NCI-H526 (cell line): ENCODE measurements around the gene LDLRAD4.

Experiments
- DNase-seq, 2 experiments: peaks; one replicate each; lab custom pipeline; 2025; lab: John Stamatoyannopoulos, UW

Gene LDLRAD4

GRCh38 chr18:13430663-13431062 is 212.1 kb downstream of the LDLRAD4 start:
- no peak for DNase-seq

DNA sequence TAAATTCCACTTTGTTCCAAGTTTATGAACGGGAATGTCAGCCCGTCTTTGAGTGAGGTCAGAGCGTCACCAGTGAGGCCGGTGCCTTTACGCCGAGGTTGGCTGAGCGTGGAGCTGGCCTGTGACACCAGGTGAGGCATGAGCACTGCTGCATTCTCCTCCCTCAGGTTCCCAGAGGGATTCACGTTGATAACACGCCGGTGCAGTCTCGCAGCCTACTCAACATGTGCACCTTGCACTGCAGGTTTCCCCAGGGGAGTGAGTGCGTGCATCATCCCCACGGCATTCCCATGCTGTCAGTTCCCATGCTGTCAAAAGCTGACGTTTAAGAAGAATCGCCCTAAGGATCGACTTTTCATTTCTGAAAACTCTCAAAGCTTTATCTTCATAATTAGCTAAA is 213.3 kb downstream of the LDLRAD4 start:
- DNase-seq: no peak

- DNase-seq: no peak
Observed at GRCh38 chr18:13433125-13433524, 214.6 kb downstream of the LDLRAD4 start.

GRCh38 chr18:13433685-13434084 is 215.1 kb downstream of the LDLRAD4 start:
- no peak for DNase-seq

- no peak for DNase-seq
Observed at GRCh38 chr18:13434854-13435253, 216.3 kb downstream of the LDLRAD4 start.

- no peak for DNase-seq
Observed at GRCh38 chr18:13435586-13436333, 217.2 kb downstream of the LDLRAD4 start.

DNA sequence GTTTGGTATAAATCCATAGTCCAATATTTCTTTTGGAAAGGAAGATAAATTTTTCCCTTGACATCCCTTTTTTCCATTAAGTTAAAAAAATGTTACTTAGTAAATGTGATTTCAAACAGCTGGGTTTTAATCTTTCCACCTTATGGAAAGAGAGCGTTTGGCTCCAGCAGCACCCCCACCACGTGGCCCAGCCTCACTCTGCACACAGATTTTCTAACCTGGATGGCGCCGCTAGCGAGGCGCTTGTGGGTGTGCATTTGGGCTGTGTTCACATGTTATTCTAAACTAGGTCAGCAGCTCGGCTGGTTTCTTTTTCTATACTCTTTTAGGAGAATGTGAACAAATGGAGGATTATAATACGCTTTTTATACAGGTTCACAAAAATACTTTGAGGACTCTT is 218.0 kb downstream of the LDLRAD4 start:
- no peak for DNase-seq

DNA sequence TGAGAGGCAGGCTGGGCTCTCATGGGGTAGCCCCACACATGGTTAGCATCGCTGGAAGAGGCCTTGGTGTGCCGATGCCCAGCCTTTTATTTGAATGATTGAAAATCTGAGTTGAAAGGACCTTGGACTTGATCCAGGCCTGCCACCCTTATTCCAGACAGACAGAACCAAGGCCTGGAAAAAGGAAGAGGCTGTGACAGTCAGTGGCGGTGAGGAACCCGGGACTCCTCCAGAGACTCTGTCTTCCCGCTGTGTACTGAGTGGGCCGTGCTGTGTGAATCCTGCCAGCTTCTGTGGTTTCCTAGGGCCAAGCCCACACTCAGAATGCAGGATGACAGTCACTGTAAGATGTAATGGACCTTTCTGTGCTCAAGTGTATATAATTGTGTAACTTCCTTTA is 218.5 kb downstream of the LDLRAD4 start:
- no peak for DNase-seq

GRCh38 chr18:13437796-13438506 is 219.4 kb downstream of the LDLRAD4 start:
- DNase-seq: peak; percentile 87

DNA sequence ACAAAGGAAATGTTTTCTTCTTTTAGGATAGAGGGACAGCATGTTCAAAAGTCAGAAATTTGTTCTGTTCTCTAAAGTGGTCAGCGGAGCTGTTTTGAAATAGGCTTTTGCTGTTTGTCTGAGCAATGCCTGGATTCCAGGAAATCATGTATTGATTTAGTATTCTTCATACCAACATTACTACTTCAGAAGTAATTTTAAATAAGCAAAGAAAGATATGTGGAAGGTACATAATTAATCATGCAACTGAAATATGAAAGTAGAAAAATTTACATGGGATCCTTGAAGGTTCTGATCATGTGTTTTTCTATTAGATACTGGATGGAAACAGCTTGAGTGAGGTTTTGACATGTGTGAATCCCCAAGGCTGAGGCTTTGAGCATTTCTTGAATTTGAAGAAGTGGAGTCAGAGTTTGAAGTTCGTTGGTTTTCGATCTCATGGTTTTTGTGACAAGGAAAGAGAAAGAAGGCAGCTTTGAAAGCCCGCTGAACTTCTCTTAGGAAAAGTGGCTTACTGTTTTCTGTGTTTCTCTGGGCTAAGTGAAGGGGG is 220.0 kb downstream of the LDLRAD4 start:
- DNase-seq: peak in 1 of 2 experiments; percentile 36

- DNase-seq: peak in 1 of 2 experiments; percentile 23
Observed at GRCh38 chr18:13439461-13439860, 220.9 kb downstream of the LDLRAD4 start.

DNA sequence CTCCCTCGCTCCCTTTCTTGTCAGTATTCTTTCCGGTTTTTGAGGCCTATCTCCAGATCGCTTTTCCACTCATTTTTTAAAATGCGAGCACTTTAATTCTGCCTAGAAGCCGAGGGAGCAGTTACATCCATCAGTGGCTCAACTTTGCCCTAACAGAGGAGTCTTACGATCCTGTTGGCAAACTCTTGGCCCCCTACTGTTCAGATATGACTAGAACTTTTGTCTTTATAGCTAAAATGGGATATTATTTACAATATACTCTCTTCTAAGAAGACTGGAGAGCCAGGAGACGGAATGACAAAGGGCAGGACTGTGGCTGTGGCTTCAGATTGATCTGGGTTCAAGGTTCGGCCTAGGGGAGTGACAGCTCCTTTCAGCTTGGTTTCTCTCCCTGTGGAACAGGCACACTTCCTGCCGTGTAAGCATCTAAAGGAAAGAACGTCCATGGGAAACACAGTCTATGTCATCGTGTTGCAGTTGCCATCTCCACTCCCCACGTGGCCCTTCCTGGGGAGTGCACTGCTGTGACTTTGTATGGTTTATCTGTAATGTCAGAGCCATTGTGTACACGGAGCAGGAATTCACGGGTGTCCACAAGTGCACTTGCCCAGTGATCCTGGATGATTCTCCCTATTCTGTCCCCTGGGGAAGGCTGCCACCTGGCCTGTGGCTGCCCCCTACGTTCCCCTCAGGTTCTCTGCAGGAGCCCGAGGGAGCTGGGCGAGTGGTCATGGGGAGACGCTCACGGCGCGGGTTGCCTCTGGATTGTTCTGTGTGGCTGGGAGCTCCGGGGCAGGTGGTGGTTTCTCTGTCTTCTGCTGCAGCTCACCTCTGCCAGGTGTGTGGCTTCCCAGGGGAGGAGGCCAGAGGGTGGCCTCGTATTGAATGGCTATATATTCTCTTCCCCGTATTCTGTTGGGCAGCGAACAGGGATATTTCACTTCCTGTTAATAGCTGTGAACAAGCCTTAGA is 222.0 kb downstream of the LDLRAD4 start:
- DNase-seq: peak in 1 of 2 experiments; percentile 51

GRCh38 chr18:13441736-13442135 is 223.2 kb downstream of the LDLRAD4 start:
- DNase-seq: peak in 1 of 2 experiments; percentile 10

DNA sequence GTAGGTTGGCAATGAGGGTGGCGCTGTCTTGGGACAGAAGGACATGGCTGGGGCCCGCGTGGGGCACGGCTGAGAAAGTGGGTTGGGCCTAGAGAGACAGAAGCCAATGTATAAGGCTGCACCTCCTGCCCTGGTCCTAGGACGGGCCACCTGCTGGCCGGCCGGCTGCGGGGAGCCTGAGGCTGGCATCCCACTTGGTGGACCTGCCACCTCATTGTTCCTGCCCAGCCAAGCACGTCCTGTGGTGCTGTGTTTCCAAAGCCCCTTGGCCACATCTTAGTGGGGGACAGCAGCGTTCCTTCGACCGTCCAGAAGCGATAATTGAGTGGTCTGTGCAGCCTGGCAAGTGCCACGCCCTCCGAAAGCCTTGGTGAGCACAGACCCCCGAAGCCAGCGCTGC is 223.9 kb downstream of the LDLRAD4 start:
- DNase-seq: no peak

DNA sequence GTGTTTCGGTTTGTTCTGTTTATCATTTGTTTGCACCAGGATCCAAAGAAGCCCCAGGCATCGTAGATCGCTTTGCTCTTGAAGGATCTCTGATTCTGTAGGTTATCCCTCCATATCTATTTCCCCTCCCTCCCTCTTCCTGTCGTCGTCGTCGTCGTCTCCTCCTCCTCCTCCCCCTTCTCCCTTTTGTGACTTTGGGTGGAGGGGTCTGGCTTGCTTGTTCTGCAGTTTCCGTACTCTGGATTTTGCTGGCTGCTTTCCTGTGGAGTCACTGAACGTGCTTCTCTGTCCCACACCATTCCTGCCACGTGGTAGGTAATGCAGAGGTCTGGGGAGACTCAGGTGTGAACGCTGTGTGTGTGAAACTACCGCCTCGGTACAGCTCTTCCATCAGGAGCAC is 225.0 kb downstream of the LDLRAD4 start:
- no peak for DNase-seq

GRCh38 chr18:13444430-13445240 is 226.1 kb downstream of the LDLRAD4 start:
- DNase-seq: no peak

GRCh38 chr18:13445241-13445897 is 226.8 kb downstream of the LDLRAD4 start:
- no peak for DNase-seq

DNA sequence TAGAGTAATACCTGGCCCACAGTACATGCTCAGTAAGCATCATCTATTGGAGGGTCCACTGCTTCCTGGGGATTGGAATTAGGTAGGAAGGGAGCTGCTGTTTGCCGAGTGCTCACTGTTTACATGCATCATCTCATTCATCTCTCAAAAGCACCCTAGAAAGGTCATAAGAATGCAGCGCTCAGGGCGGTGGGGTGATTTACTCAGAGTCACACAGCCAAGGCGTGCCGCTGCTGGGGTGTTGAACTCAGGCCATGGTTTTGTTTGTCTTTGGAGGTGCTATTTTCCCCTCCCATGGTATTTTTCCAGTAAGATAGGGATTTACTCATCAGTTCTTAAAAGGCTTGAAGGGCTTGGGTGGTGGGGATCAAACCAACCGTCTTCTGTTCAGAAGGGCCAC is 227.5 kb downstream of the LDLRAD4 start:
- no peak for DNase-seq

DNA sequence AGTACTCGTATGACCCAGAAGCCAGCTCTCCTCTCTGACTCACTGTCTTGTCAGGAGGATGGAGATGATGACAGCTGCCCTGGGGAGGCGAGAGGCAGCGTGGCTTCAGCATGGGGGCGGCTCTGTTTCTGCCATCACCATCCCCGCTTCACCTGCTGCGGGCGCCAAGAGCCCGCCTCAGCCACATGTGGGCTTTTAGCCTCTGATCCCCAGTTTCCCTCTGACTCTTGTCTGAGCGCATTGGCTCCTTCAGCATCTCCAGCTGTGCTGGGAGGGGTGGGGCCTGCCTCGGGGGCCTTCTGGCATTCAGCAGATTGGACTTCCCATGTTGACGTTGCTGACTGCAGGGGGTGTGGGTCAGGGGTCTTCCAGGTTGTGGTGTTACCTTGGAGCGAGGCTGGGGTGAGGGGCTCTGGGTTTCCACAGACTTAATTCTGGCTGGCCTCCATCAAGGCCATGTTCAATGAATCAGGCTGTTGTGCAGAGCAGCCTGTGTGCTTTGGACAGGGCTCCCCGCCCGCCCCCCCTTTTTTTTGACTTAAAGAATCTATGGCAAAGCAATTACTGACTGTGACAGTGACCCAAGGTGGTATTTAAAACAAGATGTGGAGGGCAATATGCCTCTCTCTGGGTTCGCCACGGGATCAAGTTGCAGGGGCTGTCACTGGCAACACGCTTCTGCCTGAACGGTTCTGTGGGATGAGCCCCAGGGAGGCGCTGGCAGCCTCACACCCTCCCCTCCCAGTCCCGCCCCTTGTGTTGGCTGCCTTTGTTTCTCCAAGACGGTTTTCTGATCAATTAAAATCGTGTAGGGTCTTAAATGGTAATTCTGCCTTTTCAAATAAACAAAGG is 228.3 kb downstream of the LDLRAD4 start:
- peak in 1 of 2 experiments; percentile 38 for DNase-seq
